GM12878 (cell line): Measurements from ENCODE around the gene RNU5B-1. TPM values are rescaled to one million over a fixed set of nuclear protein-coding genes. Genes with fewer than 3 reads are reported as not detected.
A peak's percentile ranks its signal among the peaks of the same experiment; 100 is the strongest.

Experiments
- CHD2 ChIP-seq: IDR thresholded peaks from 2 replicates; pipeline ENCODE4 v1.6.1; 2011; ENCODE audit warnings: low read depth, low read length, improper control_type of control experiment, borderline replicate concordance
- CREB1 ChIP-seq: IDR thresholded peaks from 2 replicates; pipeline ENCODE4 v1.6.1; 2012; ENCODE audit warnings: low read depth, mild to moderate bottlenecking, inconsistent platforms
- EED ChIP-seq: sonication (generic); IDR thresholded peaks from 2 replicates; pipeline ENCODE4 v1.6.1; 2016; ENCODE audit warnings: antibody characterized with exemption, low read depth
- GATAD2B ChIP-seq: fragments of 450-650 bp; conservative IDR thresholded peaks from 2 replicates; pipeline ENCODE4 v1.6.1; 2017; ENCODE audit warnings: low read depth, mild to moderate bottlenecking, moderate library complexity
- IKZF1 ChIP-seq: fragments of 450-650 bp; conservative IDR thresholded peaks from 2 replicates; pipeline ENCODE4 v1.6.1; 2017; ENCODE audit warnings: antibody characterized with exemption, mild to moderate bottlenecking
- MEF2A ChIP-seq: IDR thresholded peaks from 2 replicates; pipeline ENCODE4 v1.6.1; 2011; ENCODE audit warnings: low read depth, mild to moderate bottlenecking, low read length, moderate library complexity; ENCODE audit not compliant: insufficient read depth
- PAX5 ChIP-seq: IDR thresholded peaks from 2 replicates; pipeline ENCODE4 v1.6.1; 2011; ENCODE audit warnings: low read depth, low read length, borderline replicate concordance
- SUPT20H ChIP-seq: IDR thresholded peaks from 2 replicates; pipeline ENCODE4 v1.6.1; 2011; ENCODE audit warnings: low read depth, mild to moderate bottlenecking, low read length, moderate library complexity, borderline replicate concordance; ENCODE audit not compliant: control insufficient read depth
- TCF7 ChIP-seq: IDR thresholded peaks from 2 replicates; pipeline ENCODE4 v1.6.1; 2014; ENCODE audit warnings: antibody characterized with exemption, borderline replicate concordance
- WRNIP1 ChIP-seq: IDR thresholded peaks from 2 replicates; pipeline ENCODE4 v1.6.1; 2011; ENCODE audit warnings: low read depth, low read length, improper control_type of control experiment, borderline replicate concordance
- ZNF622 ChIP-seq: fragments of 450-650 bp; IDR thresholded peaks from 2 replicates; pipeline ENCODE4 v1.6.1; 2017; ENCODE audit warnings: mild to moderate bottlenecking, inconsistent platforms
- polyA plus RNA-seq, 11 experiments: library from polyadenylated mRNA; depleted of rRNA in 4 of 11; unstranded in 6 of 11; stranded (reverse) in 5 of 11; fragments of >200 nt; fragmentation: Nextera tagmentation in 4 of 11; fragmentation: Illumina TruSeq in 1 of 11; extraction: Ambion mirVana in 4 of 11; extraction: Trizol in 1 of 11; gene quantifications; 1 replicate in 1 of 11; 2 replicates in 10 of 11; pipeline versions ENCODE4 v1.2.1 to v1.2.3, GENCODE V29; 2011 to 2016; ENCODE audit warnings: inconsistent platforms in 2 of 11, missing spikeins in 2 of 11, low read depth in 1 of 11
- total RNA-seq, 4 experiments: library from RNA; depleted of rRNA in 3 of 4; stranded (reverse); fragments of >200 nt in 3 of 4; fragmentation: Illumina TruSeq in 1 of 4; extraction: Trizol in 1 of 4; gene quantifications; 2 replicates each; pipeline versions ENCODE4 v1.2.1 to v1.2.3, GENCODE V29; 2013 to 2021
- TF ChIP-seq, protein P1 (sequence below): fragments of 450-650 bp; IDR thresholded peaks from 2 replicates; pipeline ENCODE4 v1.6.1; 2016; ENCODE audit warnings: mild to moderate bottlenecking, moderate library complexity, borderline replicate concordance
- TF ChIP-seq, protein P2 (sequence below): IDR thresholded peaks from 2 replicates; pipeline ENCODE4 v1.6.1; 2011; ENCODE audit warnings: mild to moderate bottlenecking, low read depth, low read length, moderate library complexity; ENCODE audit not compliant: insufficient replicate concordance

Gene RNU5B-1
- total and polyA plus RNA-seq, 10 of the 15 experiments (the other 5 are each of a cell fraction or from before 2014, with no cell fraction given): 19.1 TPM; not detected in 9

DNA sequence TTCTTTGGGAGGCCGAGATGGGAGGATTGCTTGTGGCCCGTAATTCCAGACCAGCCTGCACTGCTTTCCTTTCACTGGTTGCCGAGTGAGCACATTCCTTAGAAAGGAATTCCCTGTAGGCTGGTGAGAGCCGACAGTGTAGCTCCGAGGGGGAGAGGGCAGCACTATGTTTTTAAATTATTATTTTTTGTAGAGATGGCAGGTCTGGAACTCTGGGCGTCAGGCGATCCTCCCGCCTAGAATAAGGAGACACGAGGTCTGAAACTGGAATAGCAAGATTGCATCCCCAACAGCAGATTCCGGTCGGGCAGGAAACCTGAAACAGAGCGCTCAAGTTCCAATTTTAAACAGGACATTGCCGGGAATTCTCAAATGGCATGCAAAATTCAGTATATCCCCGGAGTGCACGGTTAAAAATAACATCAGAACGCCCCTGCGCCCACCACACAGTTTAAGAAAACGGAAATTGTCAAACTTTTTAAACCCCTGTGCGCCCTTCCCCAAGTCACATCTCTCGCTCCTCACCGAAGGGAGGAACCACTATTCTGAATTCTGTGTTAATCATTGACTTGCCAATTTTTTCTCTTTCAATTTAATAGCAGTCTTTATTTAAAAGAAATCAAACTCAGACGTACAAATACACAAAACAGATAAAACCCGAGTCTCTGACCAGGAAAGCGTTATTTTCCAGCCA lies 643 bp upstream of the RNU5B-1 start (continued):
- TF ChIP-seq, protein P1, sequence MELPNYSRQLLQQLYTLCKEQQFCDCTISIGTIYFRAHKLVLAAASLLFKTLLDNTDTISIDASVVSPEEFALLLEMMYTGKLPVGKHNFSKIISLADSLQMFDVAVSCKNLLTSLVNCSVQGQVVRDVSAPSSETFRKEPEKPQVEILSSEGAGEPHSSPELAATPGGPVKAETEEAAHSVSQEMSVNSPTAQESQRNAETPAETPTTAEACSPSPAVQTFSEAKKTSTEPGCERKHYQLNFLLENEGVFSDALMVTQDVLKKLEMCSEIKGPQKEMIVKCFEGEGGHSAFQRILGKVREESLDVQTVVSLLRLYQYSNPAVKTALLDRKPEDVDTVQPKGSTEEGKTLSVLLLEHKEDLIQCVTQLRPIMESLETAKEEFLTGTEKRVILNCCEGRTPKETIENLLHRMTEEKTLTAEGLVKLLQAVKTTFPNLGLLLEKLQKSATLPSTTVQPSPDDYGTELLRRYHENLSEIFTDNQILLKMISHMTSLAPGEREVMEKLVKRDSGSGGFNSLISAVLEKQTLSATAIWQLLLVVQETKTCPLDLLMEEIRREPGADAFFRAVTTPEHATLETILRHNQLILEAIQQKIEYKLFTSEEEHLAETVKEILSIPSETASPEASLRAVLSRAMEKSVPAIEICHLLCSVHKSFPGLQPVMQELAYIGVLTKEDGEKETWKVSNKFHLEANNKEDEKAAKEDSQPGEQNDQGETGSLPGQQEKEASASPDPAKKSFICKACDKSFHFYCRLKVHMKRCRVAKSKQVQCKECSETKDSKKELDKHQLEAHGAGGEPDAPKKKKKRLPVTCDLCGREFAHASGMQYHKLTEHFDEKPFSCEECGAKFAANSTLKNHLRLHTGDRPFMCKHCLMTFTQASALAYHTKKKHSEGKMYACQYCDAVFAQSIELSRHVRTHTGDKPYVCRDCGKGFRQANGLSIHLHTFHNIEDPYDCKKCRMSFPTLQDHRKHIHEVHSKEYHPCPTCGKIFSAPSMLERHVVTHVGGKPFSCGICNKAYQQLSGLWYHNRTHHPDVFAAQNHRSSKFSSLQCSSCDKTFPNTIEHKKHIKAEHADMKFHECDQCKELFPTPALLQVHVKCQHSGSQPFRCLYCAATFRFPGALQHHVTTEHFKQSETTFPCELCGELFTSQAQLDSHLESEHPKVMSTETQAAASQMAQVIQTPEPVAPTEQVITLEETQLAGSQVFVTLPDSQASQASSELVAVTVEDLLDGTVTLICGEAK: peak; percentile 51; the same call in 1 of the 2 replicates
- TF ChIP-seq WRNIP1 (0 out of 2 replicates have a peak, but pooled peaks have one; percentile 54), EED (peak; percentile 48; the same call in 1 of the 2 replicates), TCF7 (no peak), SUPT20H (no peak), MEF2A (no peak), GATAD2B (peak; percentile 29; the same call in 1 of the 2 replicates), ZNF622 (no peak), CREB1 (no peak), IKZF1 (peak; percentile 58), CHD2 (no peak), PAX5 (no peak)
- TF ChIP-seq, protein P2, sequence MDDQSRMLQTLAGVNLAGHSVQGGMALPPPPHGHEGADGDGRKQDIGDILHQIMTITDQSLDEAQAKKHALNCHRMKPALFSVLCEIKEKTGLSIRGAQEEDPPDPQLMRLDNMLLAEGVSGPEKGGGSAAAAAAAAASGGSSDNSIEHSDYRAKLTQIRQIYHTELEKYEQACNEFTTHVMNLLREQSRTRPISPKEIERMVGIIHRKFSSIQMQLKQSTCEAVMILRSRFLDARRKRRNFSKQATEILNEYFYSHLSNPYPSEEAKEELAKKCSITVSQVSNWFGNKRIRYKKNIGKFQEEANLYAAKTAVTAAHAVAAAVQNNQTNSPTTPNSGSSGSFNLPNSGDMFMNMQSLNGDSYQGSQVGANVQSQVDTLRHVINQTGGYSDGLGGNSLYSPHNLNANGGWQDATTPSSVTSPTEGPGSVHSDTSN: no peak
